Occipital lobe (tissue), 2 donors: Measurements from ENCODE around the gene KCNK15. TPM values are rescaled to one million over a fixed set of nuclear protein-coding genes. Genes with fewer than 3 reads are reported as not detected.

Experiments
- DNase-seq: peaks from one replicate; lab custom pipeline; 2025; lab: John Stamatoyannopoulos, UW
- total RNA-seq: library from RNA; depleted of rRNA; stranded (reverse); fragments of >200 nt; gene quantifications from one replicate; pipeline ENCODE4 v1.2.3, GENCODE V29; 2014

Gene KCNK15
- total RNA-seq, 1 donor from 2014 or later, result not detected

- no peak for DNase-seq
These were observed 43.2 kb downstream of the KCNK15 start for GRCh38 chr20:44788706-44789456.

GRCh38 chr20:44790638-44791393 lies 45.2 kb downstream of the KCNK15 start:
- DNase-seq, result no peak

GRCh38 chr20:44792796-44793195 lies 47.1 kb downstream of the KCNK15 start:
- DNase-seq, result no peak

- no peak for DNase-seq
These were observed 50.2 kb downstream of the KCNK15 start for GRCh38 chr20:44795836-44796235.

GRCh38 chr20:44796311-44796710 lies 50.6 kb downstream of the KCNK15 start:
- DNase-seq, result no peak

- no peak for DNase-seq
These were observed 51.2 kb downstream of the KCNK15 start for GRCh38 chr20:44796758-44797457.

- DNase-seq, result no peak
These were observed 54.0 kb downstream of the KCNK15 start for GRCh38 chr20:44799691-44800090.

GRCh38 chr20:44800391-44801046 lies 54.9 kb downstream of the KCNK15 start:
- no peak for DNase-seq

Other genes starting within 250 kb of the KCNK15 start
- 93.3 TPM for gene SERINC3, start 223.8 kb upstream of the KCNK15 start, total RNA-seq
- 19.8 TPM for gene PKIG, start 163.3 kb upstream of the KCNK15 start, total RNA-seq
- 1.7 TPM for gene ADA, start 94.2 kb upstream of the KCNK15 start, total RNA-seq
- gene CCN5, start 30.5 kb upstream of the KCNK15 start, total RNA-seq, result not detected
- gene RIMS4, start 64.7 kb downstream of the KCNK15 start, total RNA-seq, result 77.5 TPM
- gene YWHAB, start 139.8 kb downstream of the KCNK15 start, total RNA-seq, result 121 TPM
- 4.4 TPM for gene PABPC1L, start 164.2 kb downstream of the KCNK15 start, total RNA-seq
- 5.0 TPM for gene TOMM34, start 214.5 kb downstream of the KCNK15 start, total RNA-seq
- 56.6 TPM for gene STK4, start 220.6 kb downstream of the KCNK15 start, total RNA-seq